Measurements from ENCODE around the gene HOXC9.

DNA sequence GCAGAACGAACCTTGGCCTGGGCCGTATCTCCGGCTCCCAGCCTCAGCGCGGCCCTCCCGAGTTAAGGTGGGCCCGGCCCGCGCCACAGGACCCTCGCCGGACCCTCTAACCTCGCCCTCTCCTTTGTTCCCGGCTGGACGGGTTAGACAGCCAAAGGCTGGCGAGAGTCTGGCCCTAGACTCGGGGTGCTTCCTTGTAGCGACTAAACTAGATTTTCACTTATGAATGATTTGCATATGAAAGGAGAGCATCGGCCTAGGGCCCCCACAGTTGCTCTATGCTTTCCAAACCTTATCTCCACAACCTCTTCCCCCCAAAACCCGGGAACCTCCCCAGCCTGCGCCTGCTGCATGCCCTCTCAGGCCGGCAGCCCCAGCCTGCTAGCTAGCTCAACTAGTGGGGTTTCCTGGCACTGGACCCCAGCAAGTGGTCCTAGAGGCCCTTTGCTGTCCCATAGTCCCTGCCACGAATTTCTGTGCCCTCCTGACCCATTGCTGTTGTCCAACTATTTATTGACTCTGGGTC lies 34.9 kb downstream of the HOXC9 start:
- TF ChIP-seq CTCF (IDR thresholded peaks at IDR 0.05) (no peak), ZFX (IDR thresholded peaks at IDR 0.05; ENCODE audit: borderline replicate concordance) (no peak)

Data from 22Rv1 (cell line).